ENCODE data around the gene MUC6. TPM values are rescaled to one million over a fixed set of nuclear protein-coding genes. Genes with fewer than 3 reads are reported as not detected.

MUC6 gene
- total RNA-seq, 1 experiment from 2014 or later, result not detected

GRCh38 chr11:1077417-1078119, 41.0 kb upstream of the MUC6 start:
- Histone ChIP-seq H3K9me3 (ENCODE audit: low read depth, low read length, poor library complexity, severe bottlenecking) (no peaks in the 10 kb centered on the region), H3K27me3 (replicated peaks; ENCODE audit: insufficient read depth, low read depth, low read length, poor library complexity) (no peaks in the 10 kb centered on the region), H3K4me1 (ENCODE audit: insufficient read depth, low read length, poor library complexity, severe bottlenecking) (no peaks in the 10 kb centered on the region), H3K27ac (ENCODE audit: low read depth, low read length, poor library complexity, severe bottlenecking) (no peak overlapping the region), H3K4me3 (ENCODE audit: low read depth, low read length, poor library complexity, severe bottlenecking) (no peak overlapping the region), H3K36me3 (ENCODE audit: insufficient read depth, low read length, poor library complexity, severe bottlenecking) (no peaks in the 10 kb centered on the region)
- intact Hi-C loops (cut with micrococcal nuclease; ENCODE audit: unreplicated experiment), result no loop called here
- TF ChIP-seq, protein P1, sequence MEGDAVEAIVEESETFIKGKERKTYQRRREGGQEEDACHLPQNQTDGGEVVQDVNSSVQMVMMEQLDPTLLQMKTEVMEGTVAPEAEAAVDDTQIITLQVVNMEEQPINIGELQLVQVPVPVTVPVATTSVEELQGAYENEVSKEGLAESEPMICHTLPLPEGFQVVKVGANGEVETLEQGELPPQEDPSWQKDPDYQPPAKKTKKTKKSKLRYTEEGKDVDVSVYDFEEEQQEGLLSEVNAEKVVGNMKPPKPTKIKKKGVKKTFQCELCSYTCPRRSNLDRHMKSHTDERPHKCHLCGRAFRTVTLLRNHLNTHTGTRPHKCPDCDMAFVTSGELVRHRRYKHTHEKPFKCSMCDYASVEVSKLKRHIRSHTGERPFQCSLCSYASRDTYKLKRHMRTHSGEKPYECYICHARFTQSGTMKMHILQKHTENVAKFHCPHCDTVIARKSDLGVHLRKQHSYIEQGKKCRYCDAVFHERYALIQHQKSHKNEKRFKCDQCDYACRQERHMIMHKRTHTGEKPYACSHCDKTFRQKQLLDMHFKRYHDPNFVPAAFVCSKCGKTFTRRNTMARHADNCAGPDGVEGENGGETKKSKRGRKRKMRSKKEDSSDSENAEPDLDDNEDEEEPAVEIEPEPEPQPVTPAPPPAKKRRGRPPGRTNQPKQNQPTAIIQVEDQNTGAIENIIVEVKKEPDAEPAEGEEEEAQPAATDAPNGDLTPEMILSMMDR (conservative IDR thresholded peaks at IDR 0.05; ENCODE audit: low read depth, low read length), result no peak
- no peak for TF ChIP-seq EZH2 (IDR thresholded peaks at IDR 0.05; ENCODE audit: borderline replicate concordance, low read depth, low read length, poor library complexity, severe bottlenecking)
- no peak for DNase-seq (ENCODE audit: low spot score)
- BruUV-seq (replicated peaks), result no TSS peak
- POLR2A ChIA-PET (ENCODE audit: low non-redundant PET), result interaction anchor here (0.5 kb wide), 1 partner anchor 476 kb away, joined by 14 read pairs; no protein-coding TSS in a partner anchor
- CTCF ChIA-PET, result no interaction called here

GRCh38 chr11:1077033-1077416, 40.5 kb upstream of the MUC6 start:
- ChIA-PET POLR2A (ENCODE audit: low non-redundant PET) (no interaction called here), CTCF (no interaction called here)
- Histone ChIP-seq H3K36me3 (ENCODE audit: insufficient read depth, low read length, poor library complexity, severe bottlenecking) (no peaks in the 10 kb centered on the region), H3K4me3 (ENCODE audit: low read depth, low read length, poor library complexity, severe bottlenecking) (no peak overlapping the region), H3K4me1 (ENCODE audit: insufficient read depth, low read length, poor library complexity, severe bottlenecking) (no peaks in the 10 kb centered on the region), H3K27me3 (replicated peaks; ENCODE audit: insufficient read depth, low read depth, low read length, poor library complexity) (no peaks in the 10 kb centered on the region), H3K9me3 (ENCODE audit: low read depth, low read length, poor library complexity, severe bottlenecking) (no peaks in the 10 kb centered on the region), H3K27ac (ENCODE audit: low read depth, low read length, poor library complexity, severe bottlenecking) (no peak overlapping the region)
- intact Hi-C loops (cut with micrococcal nuclease; ENCODE audit: unreplicated experiment), result no loop called here
- no peak for DNase-seq (ENCODE audit: low spot score)
- BruUV-seq (replicated peaks), result no TSS peak
- no peak for TF ChIP-seq EZH2 (IDR thresholded peaks at IDR 0.05; ENCODE audit: borderline replicate concordance, low read depth, low read length, poor library complexity, severe bottlenecking)
- TF ChIP-seq, protein P1 (conservative IDR thresholded peaks at IDR 0.05; ENCODE audit: low read depth, low read length), result no peak

GRCh38 chr11:1076061-1076665, 39.6 kb upstream of the MUC6 start:
- Histone ChIP-seq H3K27ac (ENCODE audit: low read depth, low read length, poor library complexity, severe bottlenecking) (no peak overlapping the region), H3K36me3 (ENCODE audit: insufficient read depth, low read length, poor library complexity, severe bottlenecking) (no peaks in the 10 kb centered on the region), H3K27me3 (replicated peaks; ENCODE audit: insufficient read depth, low read depth, low read length, poor library complexity) (no peaks in the 10 kb centered on the region), H3K4me3 (ENCODE audit: low read depth, low read length, poor library complexity, severe bottlenecking) (no peak overlapping the region), H3K9me3 (ENCODE audit: low read depth, low read length, poor library complexity, severe bottlenecking) (no peaks in the 10 kb centered on the region), H3K4me1 (ENCODE audit: insufficient read depth, low read length, poor library complexity, severe bottlenecking) (no peaks in the 10 kb centered on the region)
- POLR2A ChIA-PET (ENCODE audit: low non-redundant PET), result no interaction called here
- TF ChIP-seq EZH2 (IDR thresholded peaks at IDR 0.05; ENCODE audit: borderline replicate concordance, low read depth, low read length, poor library complexity, severe bottlenecking), result no peak
- TF ChIP-seq, protein P1 (conservative IDR thresholded peaks at IDR 0.05; ENCODE audit: low read depth, low read length), result no peak
- BruUV-seq (replicated peaks), result no TSS peak
- CTCF ChIA-PET, result no interaction called here
- intact Hi-C loops (cut with micrococcal nuclease; ENCODE audit: unreplicated experiment), result no loop called here
- no peak for DNase-seq (ENCODE audit: low spot score)
